Measurements from ENCODE around the gene ADAMTS3.

Gene ADAMTS3

DNA sequence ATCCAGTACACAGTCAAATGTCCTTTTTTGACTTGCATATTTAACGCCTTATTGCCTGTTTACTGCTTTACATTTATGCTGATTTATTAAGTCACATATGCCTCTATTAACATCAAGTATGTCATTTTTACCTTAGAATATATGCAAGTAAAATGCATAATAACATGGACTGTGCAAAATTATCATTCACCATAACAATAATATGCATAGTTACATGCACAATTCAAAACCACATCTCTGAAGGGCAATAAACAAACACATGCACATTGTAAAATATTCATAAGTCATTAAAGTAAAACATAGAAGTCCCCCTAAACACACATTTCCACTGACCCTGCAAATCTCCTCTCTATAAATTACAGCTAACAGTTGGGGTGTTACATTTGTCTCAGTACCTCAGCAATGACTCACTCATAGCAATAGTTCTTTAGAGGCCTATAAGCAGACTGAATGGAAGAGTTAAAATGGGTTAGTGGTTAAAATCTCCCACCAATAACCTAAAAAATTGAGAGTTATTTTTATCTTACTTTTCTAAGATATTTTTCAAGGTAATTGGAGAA, 61.1 kb downstream of the ADAMTS3 start:
- H4K8ac ChIP-seq (ENCODE audit: low read depth, low read length) = no peak overlapping the region
- no peak overlapping the region for H4K91ac ChIP-seq (ENCODE audit: low read depth, low read length, poor library complexity)
- no peaks in the 10 kb centered on the region for H3K79me1 ChIP-seq (ENCODE audit: low read depth, low read length)
- no peak overlapping the region for H2AK5ac ChIP-seq (ENCODE audit: low read depth, low read length)
- no peak overlapping the region for H3K4ac ChIP-seq (ENCODE audit: low read length)
- H3K9me3 ChIP-seq (replicated peaks in 1 of 2; ENCODE audit: control insufficient read depth in 2 of 2, insufficient read depth in 1 of 2, low read depth in 1 of 2, low read length in 2 of 2) = no peaks in the 10 kb centered on the region
- no peak overlapping the region for H3K4me2 ChIP-seq (ENCODE audit: insufficient read depth, low read length, poor library complexity, severe bottlenecking)
- no peak overlapping the region for H3K23ac ChIP-seq (ENCODE audit: low read depth, low read length, poor library complexity)
- peaks cover 0 to 2% of the 10 kb centered on the region in 2 donors for H3K4me1 ChIP-seq (ENCODE audit: control insufficient read depth in 2 of 2, insufficient read depth in 1 of 2, low read depth in 1 of 2, low read length in 2 of 2)
- H3K14ac ChIP-seq (ENCODE audit: low read length) = no peak overlapping the region
- WGBS, 2 donors (ENCODE audit: extremely low coverage in 2 of 2, insufficient read length in 2 of 2, insufficient replicate concordance in 1 of 2) = no CpG with 5 or more reads among the region's 1 CpG
- H2BK15ac ChIP-seq (ENCODE audit: low read length) = no peak overlapping the region
- no peak overlapping the region for H2BK120ac ChIP-seq (ENCODE audit: low read depth, low read length)
- H3K4me3 ChIP-seq (ENCODE audit: low read length in 2 of 2) = no peak overlapping the region
- no peak overlapping the region for H3K27ac ChIP-seq (replicated peaks; ENCODE audit: low read length)
- H3K18ac ChIP-seq (ENCODE audit: low read length) = no peak overlapping the region
- no peak overlapping the region for H3K9ac ChIP-seq (ENCODE audit: low read depth, low read length, poor library complexity)
- H3K27me3 ChIP-seq (ENCODE audit: control insufficient read depth in 3 of 3, insufficient read depth in 3 of 3, low read depth in 1 of 3, low read length in 3 of 3) = no peaks in the 10 kb centered on the region
- no peak overlapping the region for H2AFZ ChIP-seq (ENCODE audit: low read length)
- H3K36me3 ChIP-seq (replicated peaks in 1 of 2; ENCODE audit: control insufficient read depth in 2 of 2, insufficient read depth in 2 of 2, low read length in 2 of 2) = no peaks in the 10 kb centered on the region
- no peak overlapping the region for H2BK5ac ChIP-seq (ENCODE audit: low read length)
- H2BK12ac ChIP-seq (ENCODE audit: low read length) = no peak overlapping the region
- no peak for DNase-seq (ENCODE audit: low spot score)

DNA sequence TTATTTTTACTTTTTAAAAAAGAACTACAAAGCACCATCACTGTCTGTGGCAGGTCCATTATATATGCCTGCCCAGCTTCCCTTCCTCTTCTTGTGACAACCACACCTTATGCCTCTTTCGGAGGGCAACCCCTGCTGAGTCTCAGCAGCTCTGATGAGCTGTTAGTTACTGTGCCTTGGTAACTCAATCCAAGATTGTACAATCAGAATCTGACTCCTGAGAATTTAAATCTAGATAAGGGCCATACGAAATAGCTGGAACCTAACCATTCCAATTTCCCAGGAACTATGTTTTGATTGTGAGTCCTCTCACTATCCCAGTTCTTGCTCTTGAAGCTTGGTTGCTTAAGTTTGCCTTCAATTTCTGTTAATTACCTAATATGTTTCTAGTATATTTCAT, 61.9 kb downstream of the ADAMTS3 start:
- no peak overlapping the region for H3K23ac ChIP-seq (ENCODE audit: low read depth, low read length, poor library complexity)
- H4K91ac ChIP-seq (ENCODE audit: low read depth, low read length, poor library complexity) = no peak overlapping the region
- H3K4me3 ChIP-seq (ENCODE audit: low read length in 2 of 2) = no peak overlapping the region
- H3K14ac ChIP-seq (ENCODE audit: low read length) = no peak overlapping the region
- H3K4me2 ChIP-seq (ENCODE audit: insufficient read depth, low read length, poor library complexity, severe bottlenecking) = no peak overlapping the region
- H3K4ac ChIP-seq (ENCODE audit: low read length) = no peak overlapping the region
- H2BK12ac ChIP-seq (ENCODE audit: low read length) = no peak overlapping the region
- H3K27ac ChIP-seq (replicated peaks; ENCODE audit: low read length) = no peak overlapping the region
- WGBS, 2 donors (ENCODE audit: extremely low coverage in 2 of 2, insufficient read length in 2 of 2, insufficient replicate concordance in 1 of 2) = no CpG with 5 or more reads among the region's 2 CpGs
- H2BK5ac ChIP-seq (ENCODE audit: low read length) = no peak overlapping the region
- no peak overlapping the region for H2BK120ac ChIP-seq (ENCODE audit: low read depth, low read length)
- no peaks in the 10 kb centered on the region for H3K27me3 ChIP-seq (ENCODE audit: control insufficient read depth in 3 of 3, insufficient read depth in 3 of 3, low read depth in 1 of 3, low read length in 3 of 3)
- peaks cover 0 to 2% of the 10 kb centered on the region in 2 donors for H3K4me1 ChIP-seq (ENCODE audit: control insufficient read depth in 2 of 2, insufficient read depth in 1 of 2, low read depth in 1 of 2, low read length in 2 of 2)
- no peak overlapping the region for H2AFZ ChIP-seq (ENCODE audit: low read length)
- no peak for DNase-seq (ENCODE audit: low spot score)
- H2BK15ac ChIP-seq (ENCODE audit: low read length) = no peak overlapping the region
- no peaks in the 10 kb centered on the region for H3K9me3 ChIP-seq (replicated peaks in 1 of 2; ENCODE audit: control insufficient read depth in 2 of 2, insufficient read depth in 1 of 2, low read depth in 1 of 2, low read length in 2 of 2)
- H2AK5ac ChIP-seq (ENCODE audit: low read depth, low read length) = no peak overlapping the region
- H3K9ac ChIP-seq (ENCODE audit: low read depth, low read length, poor library complexity) = no peak overlapping the region
- no peaks in the 10 kb centered on the region for H3K79me1 ChIP-seq (ENCODE audit: low read depth, low read length)
- H4K8ac ChIP-seq (ENCODE audit: low read depth, low read length) = no peak overlapping the region
- no peaks in the 10 kb centered on the region for H3K36me3 ChIP-seq (replicated peaks in 1 of 2; ENCODE audit: control insufficient read depth in 2 of 2, insufficient read depth in 2 of 2, low read length in 2 of 2)
- no peak overlapping the region for H3K18ac ChIP-seq (ENCODE audit: low read length)

DNA sequence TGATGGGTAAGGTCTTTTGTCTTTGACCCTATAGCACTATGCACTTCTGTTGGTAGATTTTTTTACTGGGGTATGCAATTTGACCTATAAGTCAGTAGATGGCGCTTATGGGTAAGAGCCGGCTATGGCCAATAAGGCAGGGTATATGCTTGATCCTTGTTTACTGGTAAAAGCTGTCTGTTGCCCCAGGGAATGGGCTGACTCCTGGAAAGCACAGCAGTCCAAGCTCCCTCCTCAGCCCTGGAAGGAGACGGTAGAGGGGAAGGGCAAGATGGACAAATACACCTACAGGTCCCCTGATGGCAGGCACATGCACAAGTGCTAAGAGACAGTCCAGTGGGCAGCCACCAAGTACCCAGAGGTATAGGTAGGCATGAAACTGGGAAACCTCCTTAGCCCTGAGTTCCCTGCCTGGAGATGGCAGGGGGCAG, 63.7 kb downstream of the ADAMTS3 start:
- H3K14ac ChIP-seq (ENCODE audit: low read length) = no peak overlapping the region
- no peak overlapping the region for H2BK120ac ChIP-seq (ENCODE audit: low read depth, low read length)
- no peaks in the 10 kb centered on the region for H3K79me1 ChIP-seq (ENCODE audit: low read depth, low read length)
- H2AFZ ChIP-seq (ENCODE audit: low read length) = no peak overlapping the region
- H3K18ac ChIP-seq (ENCODE audit: low read length) = no peak overlapping the region
- peaks cover 0 to 7% of the 10 kb centered on the region in 2 donors for H3K9me3 ChIP-seq (replicated peaks in 1 of 2; ENCODE audit: control insufficient read depth in 2 of 2, insufficient read depth in 1 of 2, low read depth in 1 of 2, low read length in 2 of 2)
- no peak overlapping the region for H3K27ac ChIP-seq (replicated peaks; ENCODE audit: low read length)
- no peak overlapping the region for H4K91ac ChIP-seq (ENCODE audit: low read depth, low read length, poor library complexity)
- H4K8ac ChIP-seq (ENCODE audit: low read depth, low read length) = no peak overlapping the region
- H3K4ac ChIP-seq (ENCODE audit: low read length) = no peak overlapping the region
- peak overlapping the region in 1 of 2 donors; percentile 21 for H3K4me3 ChIP-seq (ENCODE audit: low read length in 2 of 2)
- WGBS, 2 donors (ENCODE audit: extremely low coverage in 2 of 2, insufficient read length in 2 of 2, insufficient replicate concordance in 1 of 2) = no CpG with 5 or more reads among the region's 3 CpGs
- DNase-seq (ENCODE audit: low spot score) = peak; percentile 38
- H3K23ac ChIP-seq (ENCODE audit: low read depth, low read length, poor library complexity) = no peak overlapping the region
- H3K27me3 ChIP-seq (ENCODE audit: control insufficient read depth in 3 of 3, insufficient read depth in 3 of 3, low read depth in 1 of 3, low read length in 3 of 3) = no peaks in the 10 kb centered on the region
- peaks cover 0 to 2% of the 10 kb centered on the region in 2 donors for H3K4me1 ChIP-seq (ENCODE audit: control insufficient read depth in 2 of 2, insufficient read depth in 1 of 2, low read depth in 1 of 2, low read length in 2 of 2)
- no peak overlapping the region for H3K4me2 ChIP-seq (ENCODE audit: insufficient read depth, low read length, poor library complexity, severe bottlenecking)
- H2BK15ac ChIP-seq (ENCODE audit: low read length) = no peak overlapping the region
- no peak overlapping the region for H3K9ac ChIP-seq (ENCODE audit: low read depth, low read length, poor library complexity)
- H3K36me3 ChIP-seq (replicated peaks in 1 of 2; ENCODE audit: control insufficient read depth in 2 of 2, insufficient read depth in 2 of 2, low read length in 2 of 2) = no peaks in the 10 kb centered on the region
- H2AK5ac ChIP-seq (ENCODE audit: low read depth, low read length) = no peak overlapping the region
- no peak overlapping the region for H2BK5ac ChIP-seq (ENCODE audit: low read length)
- H2BK12ac ChIP-seq (ENCODE audit: low read length) = no peak overlapping the region

DNA sequence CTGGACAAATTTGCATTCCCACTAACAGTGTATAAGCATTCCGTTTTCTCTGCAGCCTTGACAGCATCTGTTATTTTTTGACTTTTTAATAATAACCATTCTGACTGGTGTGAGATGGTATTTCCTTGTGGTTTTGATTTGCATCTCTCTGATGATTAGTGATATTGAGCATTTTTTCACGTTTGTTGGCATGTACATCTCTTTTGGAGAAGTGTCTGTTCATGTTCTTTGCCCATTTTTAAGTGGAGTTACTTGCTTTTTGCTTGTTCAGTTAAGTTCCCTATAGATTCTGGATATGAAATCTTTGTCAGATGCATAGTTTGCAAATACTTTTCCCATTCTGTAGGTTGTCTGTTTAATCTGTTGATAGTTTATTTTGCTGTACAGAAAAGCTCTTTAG, 68.8 kb downstream of the ADAMTS3 start:
- Histone ChIP-seq H2BK12ac (ENCODE audit: low read length) (no peak overlapping the region), H4K8ac (ENCODE audit: low read depth, low read length) (no peak overlapping the region), H3K27me3 (ENCODE audit: control insufficient read depth in 3 of 3, insufficient read depth in 3 of 3, low read depth in 1 of 3, low read length in 3 of 3) (no peaks in the 10 kb centered on the region), H2AK5ac (ENCODE audit: low read depth, low read length) (no peak overlapping the region), H2BK120ac (ENCODE audit: low read depth, low read length) (no peak overlapping the region), H3K27ac (replicated peaks; ENCODE audit: low read length) (no peak overlapping the region), H3K4me3 (ENCODE audit: low read length in 2 of 2) (no peak overlapping the region), H3K23ac (ENCODE audit: low read depth, low read length, poor library complexity) (no peak overlapping the region), H3K9me3 (replicated peaks in 1 of 2; ENCODE audit: control insufficient read depth in 2 of 2, insufficient read depth in 1 of 2, low read depth in 1 of 2, low read length in 2 of 2) (peaks cover 1 to 7% of the 10 kb centered on the region in 2 donors), H3K9ac (ENCODE audit: low read depth, low read length, poor library complexity) (no peak overlapping the region), H3K18ac (ENCODE audit: low read length) (no peak overlapping the region), H3K14ac (ENCODE audit: low read length) (no peak overlapping the region), H2BK5ac (ENCODE audit: low read length) (no peak overlapping the region), H4K91ac (ENCODE audit: low read depth, low read length, poor library complexity) (no peak overlapping the region), H3K4ac (ENCODE audit: low read length) (no peak overlapping the region), H3K36me3 (replicated peaks in 1 of 2; ENCODE audit: control insufficient read depth in 2 of 2, insufficient read depth in 2 of 2, low read length in 2 of 2) (no peaks in the 10 kb centered on the region), H3K4me2 (ENCODE audit: insufficient read depth, low read length, poor library complexity, severe bottlenecking) (no peak overlapping the region), H2AFZ (ENCODE audit: low read length) (no peak overlapping the region), H3K4me1 (ENCODE audit: control insufficient read depth in 2 of 2, insufficient read depth in 1 of 2, low read depth in 1 of 2, low read length in 2 of 2) (no peaks in the 10 kb centered on the region), H3K79me1 (ENCODE audit: low read depth, low read length) (no peaks in the 10 kb centered on the region), H2BK15ac (ENCODE audit: low read length) (no peak overlapping the region)
- DNase-seq (ENCODE audit: low spot score) = no peak
- no CpG with 5 or more reads among the region's 2 CpGs for WGBS, 2 donors (ENCODE audit: extremely low coverage in 2 of 2, insufficient read length in 2 of 2, insufficient replicate concordance in 1 of 2)
